GM18909 (cell line): ENCODE measurements around the gene PCYOX1L.

Experiments used
- ATAC-seq: cut with Tn5 transposase; IDR thresholded peaks from one replicate; pipeline ENCODE4 v1.9.1; 2021; ENCODE audit warnings: mild to moderate bottlenecking; ENCODE audit not compliant: unreplicated experiment, poor library complexity

Gene PCYOX1L

DNA sequence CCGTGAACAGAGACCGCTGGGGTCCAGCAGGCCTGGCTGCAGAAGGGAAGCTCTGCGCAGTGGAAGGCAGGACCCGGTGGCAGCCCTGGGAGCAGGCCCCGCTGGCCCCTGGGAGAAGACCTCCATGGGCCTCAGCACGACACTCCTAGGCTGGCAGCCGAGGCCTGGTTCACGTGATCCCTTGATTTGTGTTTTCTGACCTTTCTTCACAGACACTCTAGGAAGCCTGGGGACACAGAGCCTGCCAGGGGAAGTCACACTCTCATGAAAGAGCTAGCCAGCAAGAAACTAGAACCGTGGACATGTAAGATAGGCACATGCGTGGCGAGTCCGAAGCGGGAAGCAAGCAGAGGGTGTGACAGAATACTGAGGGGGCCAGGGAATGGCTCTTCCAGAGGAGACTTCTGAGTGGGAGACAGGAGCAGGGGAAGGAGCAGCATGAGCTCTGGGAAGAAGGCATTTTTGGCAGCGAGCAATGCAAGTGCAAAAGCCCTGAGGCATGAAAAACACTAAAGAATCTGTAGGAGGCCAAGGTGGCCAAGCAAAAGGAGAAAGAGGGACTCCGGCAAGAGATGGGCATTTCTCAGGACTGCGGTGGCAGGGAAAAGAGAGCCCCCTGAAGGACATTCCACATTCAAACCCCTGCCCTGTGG, 47.8 kb downstream of the PCYOX1L start:
- ATAC-seq: no peak

DNA sequence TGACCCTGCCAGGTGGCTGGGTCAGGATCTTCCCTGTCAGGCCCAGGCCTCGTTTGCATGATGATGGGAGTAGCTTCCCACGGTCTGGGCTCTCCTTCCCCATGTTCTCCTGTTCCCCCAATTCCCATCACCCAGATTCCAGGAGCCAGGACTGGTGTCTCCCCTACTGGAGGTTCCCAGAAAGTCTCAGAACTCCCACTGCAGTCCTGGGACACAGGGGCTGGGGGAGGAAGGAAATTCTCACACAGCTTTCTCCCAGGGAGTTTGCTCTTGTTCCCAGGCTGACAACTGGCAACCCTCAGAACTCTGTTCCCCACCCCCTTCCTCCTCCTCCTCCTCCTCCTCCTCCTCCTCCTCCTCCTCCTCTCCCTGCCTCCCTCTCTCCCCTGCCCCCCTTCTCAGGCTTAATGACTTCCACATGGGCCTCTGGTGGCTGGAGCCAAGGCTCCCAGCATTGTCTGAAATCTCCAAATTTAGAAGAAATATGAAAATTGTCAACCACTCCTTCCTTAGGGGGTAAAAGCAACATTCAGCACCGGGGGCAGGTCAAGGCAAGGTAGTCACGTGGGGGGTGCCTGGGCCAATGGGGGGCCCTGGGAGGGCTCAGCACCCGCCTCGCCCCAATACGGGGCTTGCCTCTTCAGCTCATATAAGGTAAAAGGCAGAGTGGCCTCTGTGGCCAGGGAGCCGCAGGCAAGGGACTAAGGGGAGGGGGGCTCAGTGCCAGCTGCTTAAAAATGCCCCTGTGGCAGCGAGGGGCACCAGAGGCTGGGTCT, 48.5 kb downstream of the PCYOX1L start:
- ATAC-seq: no peak

DNA sequence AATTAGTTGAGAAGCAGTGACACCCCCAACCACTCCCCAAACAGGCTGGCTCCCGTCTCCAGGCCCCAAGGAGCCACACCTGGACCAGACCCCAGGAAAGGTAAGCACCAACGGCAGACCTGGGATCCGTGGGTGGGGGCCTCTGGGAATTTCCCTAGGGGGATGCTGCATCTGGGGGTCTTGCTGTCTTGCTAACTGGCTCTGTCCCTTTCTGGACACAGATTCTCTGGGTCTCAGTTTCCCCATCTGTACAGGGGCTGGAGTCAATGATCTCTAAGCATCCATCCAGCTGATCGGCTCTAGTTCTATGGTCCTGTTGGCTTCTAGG, 49.1 kb downstream of the PCYOX1L start:
- ATAC-seq: no peak

DNA sequence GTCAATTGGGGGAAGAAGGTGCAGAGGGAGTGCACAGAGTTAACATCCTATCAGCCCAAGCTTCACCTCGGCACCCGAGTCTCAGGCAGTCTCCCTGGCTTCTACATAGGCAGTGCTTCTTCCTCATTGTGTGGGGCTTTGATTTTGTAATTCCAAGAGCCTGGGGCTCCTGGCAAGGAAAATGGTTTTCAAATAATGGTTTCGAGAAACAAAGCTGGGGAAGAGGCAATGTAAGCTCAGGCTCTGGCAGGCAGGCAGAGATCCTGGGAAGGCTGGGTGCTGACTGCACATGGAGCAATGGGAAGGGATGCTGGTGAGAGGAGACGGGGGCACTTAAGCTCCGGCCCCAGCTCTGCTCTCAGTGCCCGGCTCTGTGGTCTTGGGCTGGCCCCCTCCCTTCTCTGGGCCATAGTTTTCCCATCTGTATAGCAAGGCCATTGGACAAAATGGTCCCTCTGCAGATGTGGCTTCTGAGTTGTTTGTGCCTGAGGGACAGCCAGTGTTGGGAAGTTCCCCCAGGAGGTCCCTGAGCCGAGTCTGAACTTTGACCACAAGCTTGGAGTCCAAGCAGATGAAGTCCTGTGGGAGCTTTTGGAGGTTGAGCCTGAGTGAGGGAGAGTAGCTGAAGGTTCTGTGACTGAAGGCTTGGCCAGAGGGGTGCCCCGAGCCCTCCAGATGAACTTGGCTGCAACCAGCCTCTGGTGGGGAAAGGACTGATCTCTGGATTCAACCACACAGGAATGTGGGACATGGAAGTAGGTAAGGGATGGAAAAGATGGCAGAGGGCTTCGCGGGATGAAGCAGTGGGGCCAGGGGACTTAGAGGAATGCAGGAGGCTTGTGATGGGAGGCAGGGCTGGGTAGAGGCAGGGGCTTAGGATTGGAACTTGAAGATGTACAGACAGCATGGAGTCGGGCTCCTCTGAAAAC, 49.7 kb downstream of the PCYOX1L start:
- no peak for ATAC-seq

DNA sequence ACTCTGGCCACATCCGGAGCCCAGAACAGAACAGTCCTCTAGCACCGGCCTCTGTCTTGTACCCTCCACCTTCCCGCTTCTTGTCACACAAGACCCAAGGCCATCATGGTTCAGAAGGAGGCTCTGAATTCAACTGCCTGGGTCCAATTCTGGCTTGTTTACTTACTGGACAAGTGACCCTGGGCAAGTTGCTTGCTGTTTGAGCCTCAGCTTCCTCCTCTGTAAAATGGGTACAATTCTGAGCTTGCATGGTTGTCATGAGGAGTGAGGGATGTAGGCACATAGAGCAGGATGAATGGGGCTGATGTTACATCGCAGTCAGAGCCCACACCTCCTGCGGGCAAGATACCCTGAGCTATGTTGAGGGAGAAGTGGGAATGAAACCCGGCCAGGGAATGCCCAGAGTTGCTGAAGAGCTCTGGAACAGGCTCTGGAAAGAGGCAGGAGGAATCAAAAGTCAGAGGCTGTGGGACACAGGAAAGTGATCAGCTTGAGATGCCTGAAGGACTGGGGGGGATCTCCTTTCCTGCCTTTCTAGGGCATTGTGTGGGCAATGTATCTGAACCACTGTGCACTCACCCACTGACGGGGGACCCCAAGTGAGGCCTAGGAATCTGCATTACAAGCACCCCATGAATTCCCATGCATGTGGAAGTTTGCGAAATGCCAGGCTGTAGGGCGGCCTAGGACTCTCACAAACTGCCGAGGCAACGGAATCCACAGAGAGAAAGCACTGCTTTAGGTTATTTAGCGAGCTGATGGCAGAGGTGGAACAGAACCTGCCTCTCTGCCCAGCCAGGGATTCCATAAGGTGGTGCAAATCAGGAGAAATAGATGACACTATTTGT, 50.6 kb downstream of the PCYOX1L start:
- ATAC-seq: no peak

DNA sequence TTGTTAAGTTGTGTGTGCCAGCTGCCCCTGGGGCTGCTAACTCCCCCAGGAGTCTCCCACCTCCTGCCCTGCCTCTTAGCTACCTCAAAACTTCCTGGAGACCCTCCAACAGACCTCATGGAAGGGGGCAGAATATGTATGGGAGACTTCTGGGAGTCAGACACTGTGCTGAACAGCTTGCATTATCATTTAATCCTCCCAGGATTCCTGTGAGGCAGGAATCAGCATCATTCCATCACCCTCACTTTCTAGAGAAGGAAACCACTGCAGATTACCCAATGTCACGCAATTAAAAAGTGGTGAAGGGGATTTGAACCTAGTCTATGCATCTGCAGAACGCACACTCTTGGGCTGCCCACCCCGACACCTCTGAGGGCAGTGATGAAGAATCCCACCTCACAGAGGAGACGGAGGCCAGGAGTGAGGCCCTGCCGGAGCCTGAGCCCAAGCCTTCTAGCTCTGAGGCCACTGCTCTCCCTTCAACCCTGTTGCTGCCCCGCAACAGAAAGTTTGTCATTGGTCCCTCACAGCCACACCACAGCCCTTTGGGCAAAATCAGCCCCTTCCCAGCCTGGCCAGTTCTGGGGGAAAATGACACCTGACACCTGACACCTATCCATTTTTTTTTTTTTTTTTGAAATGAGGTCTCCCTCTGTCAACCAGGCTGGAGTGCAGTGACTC, 51.6 kb downstream of the PCYOX1L start:
- no peak for ATAC-seq

DNA sequence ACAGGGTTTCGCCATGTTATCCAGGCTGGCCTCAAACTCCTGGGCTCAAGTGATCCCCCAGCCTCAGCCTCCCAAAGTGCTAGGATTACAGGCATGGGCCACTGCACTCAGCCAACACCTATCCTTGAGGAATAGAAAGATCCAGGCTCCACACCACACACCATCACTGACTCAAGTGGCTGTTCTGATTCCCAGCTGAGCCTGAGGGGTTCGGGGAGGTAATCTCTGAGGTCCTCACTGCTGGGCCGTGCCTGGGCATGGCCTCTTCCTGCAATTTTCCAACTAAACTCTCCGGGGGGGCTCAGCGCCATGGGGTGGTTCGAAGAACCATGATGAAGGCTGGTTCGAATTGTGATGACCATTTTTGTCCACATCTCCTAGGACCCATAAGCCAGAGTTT, 52.2 kb downstream of the PCYOX1L start:
- no peak for ATAC-seq

DNA sequence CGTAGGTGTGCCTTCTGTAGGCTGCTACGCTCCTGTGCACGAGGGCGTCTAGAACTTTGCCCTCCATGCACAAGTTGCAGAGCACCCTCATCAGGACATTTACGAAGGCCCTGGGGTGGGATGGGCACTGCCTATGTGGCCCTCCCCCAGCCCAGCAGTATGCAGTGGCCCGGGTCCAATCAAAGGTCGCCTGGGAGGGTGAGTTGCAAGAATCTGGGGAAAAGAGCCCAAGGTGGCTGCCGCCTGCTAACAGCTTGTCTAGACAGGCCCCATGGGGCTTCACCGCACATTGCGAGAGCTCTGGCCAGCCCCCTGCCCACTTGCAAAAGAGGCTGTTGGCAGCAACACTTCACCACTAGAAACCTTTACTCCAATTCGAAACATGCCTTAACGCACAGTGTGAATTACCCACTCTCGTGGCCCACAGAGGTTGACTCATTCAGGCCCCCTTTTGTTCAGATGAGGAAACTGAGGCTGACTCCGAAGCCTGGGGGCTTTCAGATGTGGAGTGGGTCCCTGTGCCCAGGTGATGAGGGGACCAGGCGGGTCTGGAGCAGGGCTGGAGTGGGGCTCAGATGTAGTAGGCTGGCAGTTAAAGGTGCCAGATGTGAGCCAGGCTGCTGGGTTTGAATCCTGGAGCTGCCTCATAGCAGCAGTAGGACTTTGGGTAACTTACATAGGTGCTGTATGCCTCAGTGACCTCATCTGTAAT, 53.0 kb downstream of the PCYOX1L start:
- ATAC-seq: no peak

DNA sequence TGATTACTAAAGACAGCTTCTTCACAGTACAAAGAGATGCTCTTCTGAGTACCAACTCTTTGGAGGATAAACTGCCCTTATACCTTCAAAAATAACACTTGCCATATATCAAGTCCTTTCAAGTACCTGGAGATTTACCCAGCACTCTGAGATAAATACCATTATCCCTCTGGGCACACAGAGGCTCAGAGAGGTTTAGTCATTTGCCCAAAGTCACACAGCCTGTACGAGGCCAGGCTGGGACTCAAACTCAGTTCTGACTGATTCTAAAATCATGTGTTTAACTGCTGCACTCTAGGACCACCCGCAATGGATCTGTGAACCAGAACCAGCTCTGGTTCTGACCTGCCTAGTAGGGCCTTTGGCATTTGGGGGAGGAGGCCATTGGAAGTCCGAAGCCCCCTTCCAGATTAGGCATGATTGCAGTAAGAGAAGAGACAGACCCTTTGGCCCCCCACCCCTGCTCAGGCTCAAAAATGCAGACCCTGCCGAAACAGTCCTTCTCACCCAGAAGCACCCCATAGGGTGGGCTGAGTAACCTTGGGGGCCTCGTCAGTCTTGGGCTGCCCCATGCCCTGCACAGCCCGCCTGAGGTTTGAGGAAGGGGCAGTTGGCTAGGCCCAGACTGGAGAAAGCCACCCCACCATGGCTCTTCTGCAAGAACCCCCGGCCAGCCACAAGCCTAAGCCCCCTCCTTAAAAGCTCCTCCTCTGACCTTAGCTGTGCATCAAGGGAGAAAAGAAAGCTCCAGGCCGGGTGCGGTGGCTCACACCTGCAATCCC, 54.1 kb downstream of the PCYOX1L start:
- no peak for ATAC-seq

DNA sequence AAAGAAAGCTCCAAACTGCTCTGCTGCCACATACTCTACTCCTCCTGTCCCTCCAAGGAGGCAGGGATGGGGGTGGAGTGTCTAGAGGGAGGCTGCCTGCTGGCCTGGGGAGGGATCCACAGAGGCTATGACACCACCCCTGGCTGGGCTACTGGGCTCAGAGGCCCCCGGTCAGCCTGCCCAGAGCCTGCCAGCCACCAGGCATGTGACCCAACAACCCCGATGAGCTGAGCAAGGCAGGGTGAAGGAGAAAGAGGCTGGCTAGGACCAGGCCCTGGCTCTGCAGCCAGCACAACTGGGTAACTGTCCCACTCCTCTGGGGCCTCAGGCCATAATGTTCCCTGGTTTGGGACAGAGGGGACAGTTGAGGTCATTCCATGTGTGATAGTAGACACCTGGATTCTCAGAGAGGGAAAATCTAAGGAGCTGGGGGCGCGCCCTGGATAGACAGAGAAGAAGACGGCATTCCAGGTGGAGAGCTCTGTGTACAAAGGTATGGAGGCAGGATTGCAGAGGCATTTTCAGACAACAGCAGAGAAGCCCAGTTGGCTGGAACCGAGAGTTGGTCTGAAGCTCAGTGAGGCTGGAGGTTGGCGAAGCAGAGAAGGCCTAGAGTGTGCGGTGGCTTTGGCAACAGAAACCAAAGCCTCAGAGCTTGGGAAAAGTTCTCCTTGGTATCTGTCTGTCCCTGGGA, 55.1 kb downstream of the PCYOX1L start:
- ATAC-seq: no peak

DNA sequence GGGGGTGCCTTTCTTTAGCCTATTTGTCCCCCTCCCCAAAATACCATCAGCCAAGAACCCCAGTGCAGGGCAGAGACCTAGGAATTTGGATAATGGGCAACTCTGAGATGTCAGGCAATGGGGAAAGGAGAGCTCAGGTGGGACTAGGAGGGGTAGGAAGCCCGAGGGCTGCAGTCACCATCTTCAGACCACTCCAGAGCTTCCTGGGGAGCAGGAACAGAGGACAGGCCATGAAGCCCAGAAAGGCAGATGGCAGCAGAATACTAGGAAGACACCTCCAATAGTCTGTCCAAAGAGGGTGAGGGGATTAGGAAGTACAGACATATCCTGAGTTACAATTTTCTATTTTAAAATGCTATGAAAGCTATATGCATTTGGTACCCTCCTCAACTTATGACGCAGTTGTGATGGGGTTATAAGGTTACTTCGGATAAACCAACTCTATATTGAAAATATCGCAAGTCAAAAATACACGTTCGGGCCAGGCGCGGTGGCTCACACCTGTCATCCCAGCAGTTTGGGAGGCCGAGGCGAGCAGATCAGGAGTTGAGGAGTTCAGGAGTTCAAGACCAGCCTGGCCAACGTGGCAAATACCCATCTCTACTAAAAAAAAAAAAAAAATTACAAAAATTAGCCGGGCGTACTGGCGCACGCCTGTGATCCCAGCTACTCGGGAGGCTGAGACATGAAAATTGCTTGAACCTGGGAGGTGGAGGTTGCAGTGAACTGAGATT, 55.8 kb downstream of the PCYOX1L start:
- no peak for ATAC-seq

DNA sequence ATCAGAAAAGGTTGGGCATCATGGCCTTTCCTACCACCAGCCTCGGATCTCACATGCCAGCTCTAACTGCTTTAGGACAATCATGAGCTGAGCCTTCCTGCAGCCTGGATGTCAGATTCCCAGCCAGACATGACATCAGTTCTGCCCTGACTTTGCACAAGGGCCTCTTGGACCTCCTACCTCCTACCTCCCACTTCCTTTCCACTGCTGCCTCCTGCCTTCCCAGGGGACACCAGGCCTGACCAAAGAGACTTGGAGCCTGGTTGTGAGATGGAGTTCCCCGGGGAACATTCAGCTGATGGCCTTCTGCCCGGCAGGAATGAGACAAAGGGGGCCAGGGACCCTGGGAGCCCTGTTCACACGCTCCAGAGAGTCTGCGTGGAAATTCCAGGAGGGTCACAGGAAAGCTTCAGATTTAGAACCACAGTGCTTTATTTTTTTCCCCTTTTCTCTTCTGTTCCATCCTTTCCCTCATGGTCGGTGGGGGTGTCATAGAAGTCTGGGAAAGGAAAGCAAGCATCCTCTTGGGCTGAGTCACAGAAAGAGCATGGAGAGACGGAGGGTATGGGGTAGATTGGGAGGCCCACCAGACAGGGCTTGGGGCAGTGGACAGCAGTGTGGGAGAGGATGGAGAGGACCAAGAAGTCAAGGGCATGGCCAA, 56.7 kb downstream of the PCYOX1L start:
- ATAC-seq: no peak

DNA sequence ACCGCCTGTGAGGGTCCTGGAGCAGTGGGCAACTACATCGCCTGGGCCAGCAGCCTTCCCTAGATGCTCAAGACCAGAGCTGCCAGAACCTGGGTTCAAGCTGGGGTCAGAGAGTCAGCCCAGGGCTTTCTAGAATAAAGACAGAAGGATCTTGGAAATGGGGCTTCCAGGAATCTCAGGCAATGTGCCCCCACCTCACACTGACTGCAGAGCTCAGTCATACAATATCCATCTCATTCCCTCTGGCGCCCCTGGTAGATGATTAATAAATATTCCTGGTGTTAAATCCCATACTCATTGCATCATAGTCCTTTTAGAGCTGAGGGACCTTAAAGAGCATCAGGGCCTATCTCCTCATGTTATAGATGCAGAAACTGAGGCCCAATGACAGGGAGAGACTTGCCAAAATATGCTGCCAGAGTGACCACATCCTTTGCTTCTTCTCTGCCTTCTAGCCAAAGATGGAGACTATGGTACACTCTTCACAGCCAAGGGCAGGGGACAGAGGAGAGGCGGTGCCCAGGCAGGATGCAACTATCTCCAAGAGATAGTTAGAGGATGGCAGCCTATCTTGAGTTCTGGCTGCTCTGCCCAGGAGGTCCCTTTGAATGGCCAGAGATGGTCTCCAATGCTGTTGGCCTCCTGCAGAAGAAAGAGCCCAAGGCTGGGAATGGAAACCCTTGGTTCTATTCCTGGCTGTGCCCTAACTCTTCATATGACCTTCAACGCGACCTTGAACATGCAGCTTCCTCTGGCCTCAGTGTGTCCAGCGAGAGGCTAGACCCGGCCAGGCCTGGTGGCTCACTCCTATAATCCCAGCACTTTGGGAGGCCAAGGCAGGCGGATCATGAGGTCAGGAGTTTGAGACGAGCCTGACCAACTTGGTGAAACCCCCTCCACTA, 57.5 kb downstream of the PCYOX1L start:
- no peak for ATAC-seq

DNA sequence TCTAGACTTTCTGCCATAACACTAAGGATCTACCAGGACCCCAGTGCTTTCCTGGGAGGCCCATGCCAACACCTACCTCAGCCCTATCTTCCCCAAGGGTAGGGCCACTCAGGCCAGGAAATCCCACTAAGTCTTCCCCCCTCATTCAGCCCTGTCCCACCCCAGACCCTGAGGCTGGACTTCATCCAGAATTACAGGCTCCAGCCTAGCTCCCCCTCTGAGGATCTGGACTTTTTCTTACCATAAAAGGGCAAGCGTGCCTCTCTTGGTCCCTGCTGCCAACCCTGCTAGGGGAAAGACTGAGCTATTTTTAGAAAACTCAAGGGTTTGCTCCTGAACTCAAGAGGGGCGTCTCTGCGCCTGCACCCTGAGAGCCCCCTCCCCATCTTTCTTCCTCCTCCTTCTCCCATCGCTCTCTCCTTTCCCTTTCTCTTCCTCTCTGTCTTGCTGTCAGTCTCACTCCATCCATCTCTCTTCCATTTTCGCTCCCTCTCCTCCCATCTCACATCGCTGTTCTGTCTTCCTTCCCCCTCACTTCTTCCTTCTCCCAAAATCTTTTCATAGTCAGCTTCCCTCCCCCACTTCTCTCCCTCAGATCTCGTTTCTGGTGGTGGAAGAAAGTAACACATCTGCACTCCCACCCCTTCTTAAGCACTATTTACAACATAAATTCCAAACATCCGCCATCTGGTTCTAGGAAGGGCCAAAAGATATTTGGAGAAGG, 59.3 kb downstream of the PCYOX1L start:
- ATAC-seq: no peak
